NCI-H2196 treated with DMSO at 0.1 percent for 48 hours (cell line): Measurements from ENCODE around the gene MT1G.
"Not testable (repeated sequence)": the region's sequence is repeated elsewhere in the genome, so short reads cannot be mapped to it uniquely, and the experiment has no call there.

Experiments
- DNase-seq: peaks from one replicate; lab custom pipeline; 2025; ENCODE audit not compliant: unreplicated experiment; lab: John Stamatoyannopoulos, UW

MT1G gene

DNA sequence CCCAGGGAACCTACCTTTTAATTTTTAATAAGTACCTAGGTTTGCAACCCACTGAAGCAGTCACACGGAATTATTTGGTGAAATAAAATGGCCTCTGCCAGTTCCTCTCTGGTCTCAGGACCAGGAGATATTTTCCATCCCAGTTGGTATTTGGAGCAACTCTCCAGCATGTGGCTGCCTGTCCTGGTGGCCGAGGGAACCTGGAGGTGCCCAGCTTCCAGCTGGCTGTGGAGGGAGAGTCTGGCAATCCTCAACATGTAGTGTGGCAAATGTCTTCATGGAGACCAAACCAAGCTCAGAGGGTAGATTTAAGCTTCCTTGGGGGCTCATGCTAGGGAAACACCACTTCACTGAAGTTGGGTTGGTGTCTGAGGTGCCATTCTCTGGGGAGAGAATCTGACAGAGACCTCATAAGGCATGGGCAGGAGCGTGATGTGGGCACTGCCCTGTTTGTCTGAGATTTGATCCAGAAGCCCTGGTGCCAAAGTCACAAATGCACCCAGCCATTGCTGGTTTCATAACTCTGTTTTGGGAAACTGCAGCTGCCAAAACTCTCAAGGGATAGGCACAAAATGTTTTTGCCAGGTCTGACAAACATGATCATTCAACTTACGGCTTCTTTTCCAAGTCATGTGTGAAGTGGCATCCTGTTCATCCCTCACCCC, 17.2 kb upstream of the MT1G start:
- DNase-seq: no peak

DNA sequence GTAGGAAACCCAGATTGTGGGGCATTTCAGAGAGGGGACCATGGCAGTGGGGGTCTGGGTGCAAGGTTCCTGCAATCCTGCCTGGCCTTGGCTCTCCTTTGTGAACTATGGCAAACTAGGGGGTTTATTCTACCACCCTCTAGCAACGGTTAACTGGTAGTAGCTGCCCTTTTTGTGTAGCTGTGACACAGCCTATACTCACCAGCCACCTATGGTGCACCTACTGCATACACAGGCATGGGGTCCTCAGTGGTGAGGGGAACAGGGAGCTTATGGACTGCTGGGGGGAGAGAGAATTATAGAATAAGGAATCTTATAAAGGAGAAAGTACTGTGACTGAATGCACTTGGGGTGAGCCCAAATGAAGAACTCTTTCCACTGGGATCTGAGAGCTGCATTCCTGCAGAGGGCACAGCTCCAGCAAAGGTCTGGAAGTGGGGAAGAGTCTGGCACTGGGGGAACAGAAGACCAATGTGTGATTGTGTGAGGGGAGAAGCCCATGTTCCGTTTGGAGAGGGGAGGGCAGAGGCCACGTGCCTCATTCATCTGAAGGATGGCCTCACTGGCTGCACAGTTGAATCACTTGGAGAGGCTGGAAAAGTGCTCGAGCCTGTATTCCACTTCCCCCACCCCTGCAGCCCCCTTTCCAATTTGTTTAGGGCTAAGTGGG, 16.5 kb upstream of the MT1G start:
- no peak for DNase-seq

DNA sequence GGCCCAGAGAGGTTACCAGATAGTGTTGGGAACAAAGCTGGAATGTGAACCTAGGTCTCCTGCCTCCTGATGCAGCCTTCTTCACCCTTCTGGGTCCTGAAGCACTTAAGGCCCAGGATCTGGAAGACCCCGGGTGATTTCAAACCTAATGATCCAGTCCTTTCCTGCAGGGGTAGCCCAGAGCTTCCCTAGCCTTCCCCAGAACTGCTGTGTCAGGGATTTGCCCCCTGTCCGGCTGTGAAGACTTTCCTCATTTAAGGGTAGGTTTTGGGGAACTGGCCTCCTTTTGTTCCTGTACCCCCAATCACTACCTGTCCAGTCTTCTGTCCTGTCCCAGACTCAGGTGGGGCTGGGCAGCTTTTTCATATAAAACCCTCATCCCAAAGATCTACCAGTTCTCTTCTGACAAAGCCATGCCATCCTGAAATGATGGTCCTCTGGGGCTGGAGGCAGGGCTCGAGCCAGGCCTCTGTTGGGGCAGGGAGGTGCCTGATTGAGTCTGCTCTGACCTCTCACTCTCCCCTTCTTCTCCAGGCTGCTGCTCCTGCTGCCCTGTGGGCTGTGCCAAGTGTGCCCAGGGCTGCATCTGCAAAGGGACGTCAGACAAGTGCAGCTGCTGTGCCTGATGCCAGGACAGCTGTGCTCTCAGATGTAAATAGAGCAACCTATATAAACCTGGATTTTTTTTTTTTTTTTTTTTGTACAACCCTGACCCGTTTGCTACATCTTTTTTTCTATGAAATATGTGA, 15.7 kb upstream of the MT1G start:
- DNase-seq: no peak

DNA sequence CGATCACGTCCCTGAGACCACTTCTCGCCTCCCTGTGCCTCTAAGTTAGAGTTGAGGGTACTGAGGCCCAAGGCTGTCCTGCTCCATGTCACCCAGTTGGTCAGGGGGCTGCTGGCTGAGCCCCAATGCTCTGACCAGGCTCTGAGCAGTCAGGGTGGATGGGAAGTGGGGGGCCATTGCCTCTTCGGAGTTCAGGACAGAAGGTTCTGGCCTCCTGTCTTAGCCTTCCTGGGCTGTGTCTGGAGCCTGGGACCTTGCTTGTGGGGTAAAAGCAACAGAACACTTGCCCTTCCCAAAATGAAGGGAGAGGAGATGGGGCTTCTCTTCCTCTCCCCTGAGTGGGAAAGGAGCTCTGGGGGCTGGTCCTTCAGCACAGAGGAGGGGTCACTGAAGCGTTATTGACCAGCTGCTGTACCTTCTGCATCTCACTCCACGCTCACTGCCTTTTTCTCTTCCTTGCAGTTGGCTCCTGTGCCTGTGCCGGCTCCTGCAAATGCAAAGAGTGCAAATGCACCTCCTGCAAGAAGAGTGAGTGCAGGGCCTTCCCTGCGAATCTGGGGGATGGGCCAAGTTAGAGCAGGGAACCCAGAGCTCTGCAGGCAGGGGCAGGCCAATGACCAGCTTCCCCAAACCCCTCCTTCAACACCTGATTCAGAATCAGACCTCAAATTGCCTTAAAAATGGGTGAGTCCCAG, 15.0 kb upstream of the MT1G start:
- no peak for DNase-seq

DNA sequence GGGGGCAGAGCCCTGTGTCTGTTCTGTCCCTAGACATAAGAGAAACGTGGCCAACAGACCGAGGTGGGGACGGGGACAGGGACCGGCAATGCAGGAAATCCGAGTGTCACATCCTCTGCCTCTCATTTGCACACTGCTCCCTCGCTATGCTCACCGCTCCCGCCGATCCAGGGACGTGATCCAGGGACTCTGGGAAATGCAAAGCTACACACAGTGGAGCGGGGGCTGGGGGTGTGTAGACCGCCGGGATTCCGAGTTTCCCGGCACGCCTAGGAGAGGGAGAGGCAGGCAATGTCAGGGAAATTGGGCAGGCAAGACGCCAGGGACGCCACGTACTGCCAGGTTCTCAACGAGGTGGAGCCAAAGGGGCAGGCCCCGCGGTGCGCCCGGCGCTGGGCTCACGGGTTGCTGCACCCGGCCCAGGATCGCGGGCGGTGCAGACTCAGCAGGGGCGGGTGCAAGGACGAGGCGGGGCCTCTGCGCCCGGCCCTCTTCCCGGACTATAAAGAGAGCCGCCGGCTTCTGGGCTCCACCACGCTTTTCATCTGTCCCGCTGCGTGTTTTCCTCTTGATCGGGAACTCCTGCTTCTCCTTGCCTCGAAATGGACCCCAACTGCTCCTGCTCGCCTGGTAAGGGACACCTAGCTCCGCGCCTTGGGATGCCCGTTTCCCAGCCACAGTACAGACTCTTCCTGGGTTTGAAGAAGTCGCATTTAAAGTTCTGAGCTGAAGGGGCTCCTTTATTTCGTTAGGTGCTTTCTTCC, 14.3 kb upstream of the MT1G start, which contains the start of gene MT1X:
Gene MT1X, plus strand, starts transcription at position 532 of the 764 bp plus-strand sequence. Its CDS starts 71 bp downstream, at position 603.
- DNase-seq: peak; percentile 56

DNA sequence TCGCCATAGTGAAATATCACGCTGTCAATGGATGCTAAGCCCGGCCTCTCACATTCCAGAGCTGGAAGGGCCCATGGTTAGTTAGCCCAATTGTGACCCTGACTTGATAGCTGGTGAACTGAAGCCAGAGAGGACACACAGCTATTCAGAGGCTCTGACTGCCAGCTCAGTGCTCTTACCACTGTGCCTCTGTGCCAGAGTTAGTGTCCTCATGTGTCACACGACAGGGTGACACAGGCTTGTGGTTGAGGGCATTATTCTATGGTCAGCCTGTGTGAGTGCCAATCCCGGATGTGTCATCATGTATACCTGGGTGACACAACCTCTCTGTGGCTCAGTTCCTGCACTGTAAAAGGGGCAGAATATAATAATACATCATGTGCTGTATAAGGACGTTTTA, 12.0 kb upstream of the MT1G start:
- DNase-seq: no peak

DNA sequence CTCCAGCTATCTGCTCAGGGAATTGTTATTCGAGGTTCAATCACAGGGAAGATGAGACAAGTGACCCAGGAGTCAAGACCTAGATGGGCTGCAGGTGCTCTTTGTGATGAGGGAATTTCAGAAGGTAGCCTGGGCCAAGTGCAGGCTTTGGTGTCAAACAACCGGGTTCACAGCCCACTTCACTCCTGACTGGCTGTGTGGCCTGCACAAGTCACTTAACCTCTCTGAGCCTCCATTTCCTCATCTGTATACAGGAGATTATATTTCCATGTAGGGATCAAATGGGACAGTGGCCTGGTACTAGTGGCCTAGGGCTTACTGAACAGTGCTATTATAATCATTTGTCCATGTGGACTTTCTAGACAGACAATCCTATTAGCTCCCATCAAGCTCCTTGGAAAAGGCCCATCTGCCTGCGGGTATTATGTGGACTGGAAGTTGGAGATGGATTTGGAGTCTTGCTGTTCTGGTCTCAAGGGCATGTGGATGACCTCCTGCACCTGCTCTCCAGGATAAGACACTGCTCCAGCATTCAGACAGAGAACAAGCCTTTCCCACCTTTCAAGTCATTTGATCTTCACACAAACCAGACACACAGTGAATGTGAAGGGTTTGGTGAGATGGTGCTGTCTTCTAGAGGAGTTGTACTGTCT, 11.3 kb upstream of the MT1G start:
- no peak for DNase-seq

DNA sequence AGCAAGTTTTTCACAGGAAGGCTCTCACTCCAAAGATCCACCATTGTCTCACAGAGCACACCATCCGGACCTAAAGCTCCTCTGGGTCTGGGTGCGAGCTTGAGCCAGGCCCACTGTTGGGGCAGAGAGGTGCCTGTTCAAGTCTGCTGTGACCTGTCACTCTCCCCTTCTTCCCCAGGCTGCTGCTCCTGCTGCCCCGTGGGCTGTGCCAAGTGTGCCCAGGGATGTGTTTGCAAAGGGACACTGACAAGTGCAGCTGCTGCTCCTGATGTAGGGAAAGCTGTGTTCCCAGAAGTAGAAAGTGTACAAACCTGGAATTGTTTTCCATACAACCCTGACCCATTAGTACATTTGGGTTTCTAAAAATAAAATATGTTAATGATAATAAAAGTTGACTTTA, 9.6 kb upstream of the MT1G start:
- DNase-seq: no peak

DNA sequence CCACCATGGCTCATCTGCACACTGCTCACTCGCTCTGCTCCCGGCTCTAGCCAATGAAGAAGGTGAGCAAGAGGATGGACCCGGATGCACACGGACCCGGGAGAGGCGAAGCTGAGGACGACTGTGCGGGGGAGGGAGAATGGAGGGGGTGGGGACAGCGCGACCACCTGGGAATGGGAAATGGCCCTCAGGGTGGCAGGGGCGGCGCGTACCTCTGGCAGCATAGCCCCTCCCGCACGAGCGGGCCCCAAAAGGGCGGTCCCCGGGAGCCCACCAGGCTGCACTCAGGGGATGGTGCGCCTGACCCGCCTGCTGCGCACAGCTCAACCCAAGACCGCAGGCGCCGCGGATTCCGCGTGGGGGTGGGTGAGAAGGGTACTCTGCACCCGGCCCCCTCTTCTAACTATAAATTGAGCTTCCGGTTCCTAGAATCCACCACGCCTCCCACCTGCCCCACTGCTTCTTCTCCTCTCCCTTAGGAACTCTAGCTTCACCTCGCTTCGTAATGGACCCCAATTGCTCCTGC, 7.9 kb upstream of the MT1G start:
- DNase-seq: no peak

DNA sequence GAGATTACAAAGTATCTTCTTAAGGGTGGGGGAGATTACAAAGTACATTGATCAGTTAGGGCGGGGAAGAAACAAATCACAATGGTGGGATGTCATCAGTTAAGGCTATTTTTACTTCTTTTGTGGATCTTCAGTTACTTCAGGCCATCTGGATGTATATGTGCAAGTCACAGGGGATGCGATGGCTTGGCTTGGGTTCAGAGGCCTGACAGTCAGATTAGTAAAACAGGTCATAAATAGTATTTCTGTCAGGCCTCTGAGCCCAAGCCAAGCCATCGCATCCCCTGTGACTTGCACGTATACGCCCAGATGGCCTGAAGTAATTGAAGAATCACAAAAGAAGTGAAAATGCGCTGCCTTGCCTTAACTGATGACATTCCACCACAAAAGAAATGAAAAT, 6.7 kb upstream of the MT1G start:
- DNase-seq: not testable (repeated sequence)

DNA sequence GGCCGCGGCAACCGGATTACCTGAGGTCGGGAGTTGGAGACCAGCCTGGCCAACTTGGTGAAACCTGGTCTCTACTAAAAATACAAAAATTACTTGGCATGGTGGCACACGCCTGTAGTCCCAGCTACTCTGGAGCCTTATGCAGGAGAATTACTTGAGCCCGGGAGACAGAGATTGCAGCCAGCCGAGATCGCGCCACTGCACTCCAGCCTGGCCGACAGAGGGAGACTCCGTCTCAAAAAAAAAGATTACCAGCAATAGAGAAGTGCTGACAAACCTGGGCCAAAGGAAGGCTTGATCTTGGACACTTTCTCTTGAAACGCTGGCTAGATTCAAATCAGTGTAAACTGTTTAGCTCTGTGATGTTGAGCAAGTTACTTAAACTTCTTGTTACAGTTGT, 6.1 kb upstream of the MT1G start:
- DNase-seq: no peak

DNA sequence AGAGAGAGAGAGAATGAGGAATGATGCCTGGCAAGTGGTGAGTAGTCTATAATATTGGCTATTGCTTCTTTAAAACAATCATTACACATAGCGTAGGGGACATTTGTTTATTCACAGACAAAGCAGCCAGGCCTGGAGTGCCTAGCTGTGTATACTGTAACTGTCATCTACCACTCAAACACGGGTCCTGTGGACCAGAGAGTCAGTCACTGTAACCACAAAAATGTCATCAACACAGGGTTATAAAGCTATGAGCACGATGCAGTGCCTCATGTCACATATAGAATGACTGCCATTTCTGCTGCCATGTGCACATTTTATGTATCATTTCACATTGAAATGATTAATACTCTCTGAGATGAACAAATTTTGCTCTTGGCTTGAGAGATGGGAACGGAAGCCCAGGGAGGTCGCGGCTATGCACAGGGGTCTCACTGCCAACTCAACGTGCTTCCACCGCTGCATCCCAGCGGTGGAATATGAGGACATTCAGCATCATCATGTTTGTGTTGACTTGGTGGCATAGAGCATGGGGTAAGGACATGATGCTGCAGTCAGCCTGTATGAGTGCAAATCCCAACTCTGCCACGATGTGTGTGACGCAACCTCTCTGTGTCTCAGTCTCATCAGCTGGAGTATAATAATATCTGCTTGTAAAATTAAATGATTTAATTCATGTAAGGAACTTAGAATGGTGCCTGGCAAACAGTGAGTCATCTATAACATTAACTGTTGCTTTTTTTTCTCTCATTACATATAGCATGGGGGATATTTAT, 5.1 kb upstream of the MT1G start:
- no peak for DNase-seq

DNA sequence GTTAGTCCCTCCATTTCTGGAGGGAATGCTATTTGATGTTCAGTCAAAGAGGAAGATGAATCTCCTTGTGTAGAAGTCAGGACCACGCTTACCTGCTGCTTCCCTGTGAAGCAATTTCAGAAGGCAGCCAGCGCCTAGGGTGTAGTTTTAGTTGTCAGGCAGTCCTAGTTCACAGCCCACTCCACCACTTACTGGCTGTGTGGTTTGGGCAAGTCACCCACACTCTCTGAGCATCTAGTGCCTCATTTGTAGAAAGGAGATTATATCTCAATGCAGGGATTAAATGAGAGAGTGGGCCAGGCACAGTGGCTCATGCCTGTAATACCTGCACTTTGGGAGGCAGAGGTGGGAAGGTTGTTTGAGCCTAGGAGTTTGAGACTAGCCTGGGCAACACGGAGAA, 4.3 kb upstream of the MT1G start:
- not testable (repeated sequence) for DNase-seq

DNA sequence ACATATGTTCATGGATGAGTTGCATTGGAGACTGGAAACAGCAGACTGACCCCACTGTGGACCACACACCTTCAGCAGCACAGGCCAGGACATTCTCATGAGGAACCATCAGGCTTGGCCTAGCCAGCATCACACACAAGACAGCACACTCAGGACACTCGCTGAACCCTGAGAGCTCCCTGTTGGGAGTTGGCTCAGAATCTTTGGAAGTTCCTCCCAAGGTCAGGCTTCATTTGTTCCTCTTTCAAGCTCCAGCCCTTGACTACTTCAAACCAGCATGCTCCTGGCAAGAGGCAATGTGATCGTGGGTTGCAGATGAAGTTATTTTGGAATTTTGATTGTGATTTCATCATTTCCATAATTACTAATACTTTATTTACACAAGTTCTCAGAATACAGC, 3.8 kb upstream of the MT1G start:
- DNase-seq: not testable (repeated sequence)

DNA sequence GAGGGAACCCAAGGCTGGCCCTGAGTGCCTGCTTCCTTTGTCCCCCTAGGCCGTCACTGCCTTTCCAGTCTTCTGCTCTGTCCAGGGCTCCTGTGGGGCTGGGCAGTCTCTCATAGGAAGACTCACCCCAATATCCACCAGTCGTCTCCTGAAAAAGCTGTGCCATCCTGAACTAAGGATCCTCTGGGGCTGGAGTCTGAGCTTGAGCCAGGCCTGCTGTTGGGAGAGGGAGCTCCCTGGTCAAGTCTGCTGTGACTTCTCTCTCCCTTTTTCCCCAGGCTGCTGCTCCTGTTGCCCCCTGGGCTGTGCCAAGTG, 2.7 kb upstream of the MT1G start:
- no peak for DNase-seq

DNA sequence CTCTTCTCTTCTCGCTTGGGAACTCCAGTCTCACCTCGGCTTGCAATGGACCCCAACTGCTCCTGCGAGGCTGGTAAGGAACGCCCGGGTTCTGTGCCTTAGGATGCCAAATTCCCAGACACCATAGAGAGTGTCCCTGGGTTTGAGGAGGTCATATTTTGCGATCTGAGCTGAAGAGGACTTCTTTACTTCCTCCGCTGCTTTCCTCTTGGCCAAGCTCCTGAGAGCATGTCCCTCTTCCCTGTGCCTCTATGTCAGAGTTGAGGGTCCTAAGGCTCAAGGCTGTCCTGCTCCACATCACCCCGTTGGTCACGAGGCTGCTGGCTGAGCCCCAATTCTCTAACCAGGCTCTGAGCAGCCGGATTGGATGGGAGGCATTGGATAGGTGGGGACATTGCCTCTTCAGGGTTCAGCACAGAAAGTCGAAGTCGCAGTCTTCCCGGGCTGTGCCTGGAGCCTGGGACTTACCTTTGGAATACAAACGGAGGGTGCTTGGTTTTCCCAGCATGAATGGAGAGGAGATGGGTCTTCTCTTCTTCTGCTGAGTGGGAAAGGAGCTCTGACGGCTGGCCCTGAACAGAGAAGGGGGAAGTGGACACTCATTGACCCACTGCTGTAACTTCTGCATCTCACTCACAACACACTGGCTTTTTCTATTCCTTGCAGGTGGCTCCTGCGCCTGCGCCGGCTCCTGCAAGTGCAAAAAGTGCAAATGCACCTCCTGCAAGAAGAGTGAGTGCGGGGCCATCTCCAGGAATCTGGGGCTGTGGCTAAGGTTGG, 2.2 kb upstream of the MT1G start:
- DNase-seq: no peak

DNA sequence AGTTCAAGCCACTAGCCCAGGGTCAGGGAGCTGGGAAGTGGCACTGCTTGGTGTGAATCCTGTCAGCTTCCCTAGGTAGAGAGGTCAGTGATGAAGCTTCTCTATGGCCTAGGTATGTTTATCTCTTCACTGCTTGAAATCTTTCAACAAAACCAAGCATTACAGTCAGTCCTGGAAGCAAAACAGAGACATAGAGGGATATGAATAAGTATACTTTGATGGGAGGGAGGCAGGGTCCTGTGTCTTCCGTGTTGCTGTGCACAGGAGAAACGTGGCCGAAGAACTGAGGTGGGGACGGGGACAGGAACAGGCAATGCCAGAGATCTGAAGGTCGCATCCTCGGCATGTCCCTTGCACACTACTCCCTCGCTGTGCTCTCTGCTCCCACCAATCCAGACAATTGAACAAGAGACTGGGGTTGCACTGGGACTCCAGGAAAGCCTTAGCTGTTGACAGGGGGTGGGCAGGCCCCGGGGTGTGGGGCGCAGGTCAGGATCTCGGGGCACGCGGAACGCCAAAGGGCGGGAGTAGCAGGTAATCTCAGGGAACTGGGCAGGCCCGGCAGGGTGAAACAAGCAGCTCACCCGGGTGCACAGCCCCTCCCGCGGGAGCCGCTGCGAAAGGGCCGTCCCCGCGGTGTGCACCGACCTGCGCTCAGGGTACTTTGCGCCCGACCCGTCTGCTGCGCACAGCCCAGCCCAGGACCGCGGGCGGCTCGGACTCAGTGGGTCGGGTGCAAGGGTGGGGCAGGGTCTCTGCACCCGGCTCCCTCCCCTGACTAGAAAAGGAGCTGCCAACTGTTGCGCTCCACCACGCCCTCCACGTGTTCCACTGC, 1.4 kb upstream of the MT1G start, which contains the start of gene MT1H:
Gene MT1H, plus strand, starts transcription at position 810 of the 835 bp plus-strand sequence. CDS start 71 bp downstream, outside the sequence.
- DNase-seq: no peak
